A673 (cell line): ENCODE measurements around the gene ZNF398.

Experiments
- EZH2 ChIP-seq: fragments of 200-600 bp; sonication (generic); IDR thresholded peaks from 2 replicates; pipeline ENCODE4 v1.6.1; 2017; ENCODE audit warnings: borderline replicate concordance, low read depth, mild to moderate bottlenecking, mixed read lengths, antibody characterized with exemption, low read length; ENCODE audit not compliant: poor library complexity, severe bottlenecking
- TF ChIP-seq, protein P1 (sequence below): fragments of 300-800, 200-600 bp; sonication (generic); conservative IDR thresholded peaks from 2 replicates; pipeline ENCODE4 v1.5.1; 2017; ENCODE audit warnings: low read depth, mild to moderate bottlenecking, antibody characterized with exemption, low read length, moderate library complexity, mixed read lengths

DNA sequence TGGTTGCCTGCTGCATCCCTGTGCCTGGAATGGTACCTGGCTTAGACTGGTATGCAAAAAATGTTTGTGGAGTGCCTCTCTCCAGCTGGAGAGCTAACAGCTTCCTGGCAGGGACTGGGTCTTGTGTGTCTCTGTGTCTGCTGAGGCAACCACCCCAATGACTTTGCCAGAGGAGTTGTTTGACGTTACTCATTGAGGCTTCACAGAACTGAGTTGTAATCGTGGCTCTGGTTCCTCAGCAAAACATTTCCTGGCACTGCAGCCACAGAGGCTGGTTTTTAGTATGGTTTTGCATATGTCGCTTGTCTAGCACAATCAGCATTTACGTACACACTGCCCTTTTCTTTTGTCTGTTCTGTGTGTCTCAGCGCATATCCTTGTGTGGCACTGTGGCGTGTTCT, 55.6 kb downstream of the ZNF398 start:
- TF ChIP-seq, protein P1, sequence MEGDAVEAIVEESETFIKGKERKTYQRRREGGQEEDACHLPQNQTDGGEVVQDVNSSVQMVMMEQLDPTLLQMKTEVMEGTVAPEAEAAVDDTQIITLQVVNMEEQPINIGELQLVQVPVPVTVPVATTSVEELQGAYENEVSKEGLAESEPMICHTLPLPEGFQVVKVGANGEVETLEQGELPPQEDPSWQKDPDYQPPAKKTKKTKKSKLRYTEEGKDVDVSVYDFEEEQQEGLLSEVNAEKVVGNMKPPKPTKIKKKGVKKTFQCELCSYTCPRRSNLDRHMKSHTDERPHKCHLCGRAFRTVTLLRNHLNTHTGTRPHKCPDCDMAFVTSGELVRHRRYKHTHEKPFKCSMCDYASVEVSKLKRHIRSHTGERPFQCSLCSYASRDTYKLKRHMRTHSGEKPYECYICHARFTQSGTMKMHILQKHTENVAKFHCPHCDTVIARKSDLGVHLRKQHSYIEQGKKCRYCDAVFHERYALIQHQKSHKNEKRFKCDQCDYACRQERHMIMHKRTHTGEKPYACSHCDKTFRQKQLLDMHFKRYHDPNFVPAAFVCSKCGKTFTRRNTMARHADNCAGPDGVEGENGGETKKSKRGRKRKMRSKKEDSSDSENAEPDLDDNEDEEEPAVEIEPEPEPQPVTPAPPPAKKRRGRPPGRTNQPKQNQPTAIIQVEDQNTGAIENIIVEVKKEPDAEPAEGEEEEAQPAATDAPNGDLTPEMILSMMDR, result no peak
- no peak for TF ChIP-seq EZH2
